GM18907 (cell line): ENCODE data around the gene IRAK1.
"Not testable (repeated sequence)": the region's sequence is repeated elsewhere in the genome, so short reads cannot be mapped to it uniquely, and the experiment has no call there.

Experiments used
- ATAC-seq: cut with Tn5 transposase; IDR thresholded peaks from one replicate; pipeline ENCODE4 v1.9.1; 2021; ENCODE audit warnings: mild to moderate bottlenecking, moderate library complexity; ENCODE audit not compliant: unreplicated experiment

IRAK1 gene

DNA sequence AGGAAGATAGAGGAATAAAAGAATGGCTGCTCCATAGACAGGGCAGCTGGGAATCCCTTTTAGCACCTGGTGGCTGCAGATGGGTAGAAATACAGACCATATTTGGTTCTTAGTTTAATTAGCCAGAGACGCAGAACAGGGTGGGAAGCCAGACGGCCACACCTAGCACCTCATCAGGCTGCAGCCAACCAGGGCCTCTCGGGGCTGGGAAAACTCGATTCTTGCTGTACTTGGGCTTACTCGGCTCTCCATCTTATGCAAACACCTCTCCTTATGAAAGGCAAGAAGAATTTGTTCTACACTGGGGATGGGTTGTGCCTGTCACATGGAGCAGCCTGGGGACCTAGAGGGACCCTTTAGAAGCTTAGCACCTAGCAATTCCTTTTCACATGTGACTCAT lies 19.7 kb downstream of the IRAK1 start:
- ATAC-seq: no peak

DNA sequence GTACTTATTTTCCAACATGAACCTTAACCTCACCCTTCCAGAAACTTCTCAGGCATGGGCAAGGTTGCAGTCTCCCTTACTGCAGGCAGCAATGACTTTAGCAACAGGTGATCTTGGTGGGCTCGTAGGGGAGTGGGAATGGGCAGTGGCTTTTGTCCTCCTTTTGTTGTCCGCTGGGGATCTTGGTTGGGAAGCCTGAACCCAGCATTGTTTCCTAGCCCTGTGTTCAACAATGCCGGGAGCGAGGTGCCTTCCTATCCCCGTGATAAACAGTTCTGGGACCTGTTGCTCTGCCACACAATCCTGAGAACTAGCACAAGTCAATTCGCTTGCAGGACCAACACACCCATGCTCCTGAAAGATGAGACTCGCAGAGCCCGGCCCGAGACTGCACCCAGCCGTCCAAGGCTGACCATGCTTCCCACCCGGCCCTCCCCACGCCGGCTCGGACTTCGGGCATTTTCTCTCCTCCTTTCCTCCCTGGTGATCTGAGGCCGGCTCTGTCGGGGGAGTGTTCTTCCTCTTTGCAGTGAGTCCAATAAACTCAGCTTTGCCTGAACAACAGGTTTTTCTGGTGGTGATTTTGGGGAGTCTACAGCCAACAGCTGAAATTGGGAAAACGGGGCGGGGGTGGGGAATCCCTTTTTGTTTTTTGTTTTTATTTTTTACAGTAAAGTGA lies 20.2 kb downstream of the IRAK1 start:
- ATAC-seq: no peak

GRCh38 chrX:153995504-153995903 lies 24.2 kb downstream of the IRAK1 start:
- no peak for ATAC-seq

GRCh38 chrX:153994398-153994797 lies 25.3 kb downstream of the IRAK1 start:
- not testable (repeated sequence) for ATAC-seq

DNA sequence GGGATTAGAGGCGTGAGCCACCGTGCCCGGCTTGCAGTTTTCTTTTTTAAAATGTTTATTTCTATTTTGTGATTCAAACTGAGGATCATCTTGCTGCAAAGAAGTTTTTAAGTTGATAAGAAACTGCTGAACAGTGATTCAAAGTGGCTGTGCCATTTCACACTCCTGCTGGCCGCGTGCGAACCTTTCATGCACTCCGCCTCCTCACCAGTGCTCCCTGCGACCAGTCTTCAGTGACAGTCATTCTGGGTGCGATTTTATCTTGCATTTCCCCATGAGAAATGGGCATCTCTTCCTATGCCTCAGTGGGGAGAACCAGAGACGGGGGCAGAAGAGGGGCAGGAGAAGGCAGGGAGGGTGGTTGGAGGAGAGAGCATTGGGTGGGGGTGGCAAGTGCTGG lies 25.7 kb downstream of the IRAK1 start:
- no peak for ATAC-seq

DNA sequence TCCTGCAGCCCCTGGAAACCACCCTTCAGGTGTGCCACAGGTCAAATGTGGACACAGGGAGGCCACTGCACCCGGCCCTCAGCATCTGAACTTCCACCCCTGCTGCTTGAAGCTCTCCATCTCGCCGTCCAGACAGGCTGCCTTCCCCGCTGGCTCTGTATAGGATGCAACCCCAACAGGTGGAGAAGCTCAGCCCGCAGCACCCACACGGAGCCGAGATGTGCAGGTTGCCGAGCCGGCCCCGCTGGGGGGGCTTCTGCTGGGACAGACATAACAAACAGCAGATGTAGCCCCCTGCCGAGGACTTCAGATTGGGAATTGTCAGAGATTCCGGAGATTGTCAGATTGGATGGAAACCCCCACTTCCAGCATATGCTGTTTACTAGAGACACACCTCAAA lies 26.6 kb downstream of the IRAK1 start:
- no peak for ATAC-seq

GRCh38 chrX:153992180-153992579 lies 27.5 kb downstream of the IRAK1 start:
- ATAC-seq: no peak

- no peak for ATAC-seq
Observed at GRCh38 chrX:153991013-153991580, 28.6 kb downstream of the IRAK1 start.

DNA sequence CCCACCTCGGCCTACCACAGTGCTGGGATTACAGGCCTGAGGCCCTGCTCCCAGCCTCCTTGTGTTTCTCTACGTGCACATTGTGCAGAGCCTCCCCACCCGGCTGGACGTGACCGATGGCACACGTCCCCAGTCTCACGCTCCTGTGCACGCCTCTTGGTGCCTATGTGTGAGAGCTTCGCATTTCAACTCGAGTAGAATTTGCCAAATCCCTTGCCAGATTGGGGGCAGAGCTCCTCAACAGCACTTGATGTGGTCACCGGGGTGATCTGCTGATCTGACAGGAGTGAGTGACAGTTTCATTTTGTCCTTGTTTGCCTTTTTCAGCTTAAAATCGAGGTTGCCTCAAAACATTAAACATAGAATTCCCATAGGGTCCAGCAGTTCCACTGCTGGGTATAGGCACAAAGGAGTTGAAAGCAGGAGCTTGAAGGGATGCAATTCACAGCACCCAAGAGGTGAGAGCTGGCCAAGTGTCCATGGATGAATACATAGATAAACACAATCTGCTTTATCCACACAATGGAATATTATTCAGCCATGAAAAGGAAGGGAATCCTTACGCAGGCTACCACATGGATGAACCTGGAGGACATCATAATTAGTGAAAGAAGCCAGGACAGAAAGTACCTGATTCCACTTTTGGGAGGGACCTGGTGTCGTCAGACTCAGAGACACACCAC lies 29.6 kb downstream of the IRAK1 start:
- no peak for ATAC-seq

GRCh38 chrX:153988493-153988892 lies 31.2 kb downstream of the IRAK1 start:
- no peak for ATAC-seq

DNA sequence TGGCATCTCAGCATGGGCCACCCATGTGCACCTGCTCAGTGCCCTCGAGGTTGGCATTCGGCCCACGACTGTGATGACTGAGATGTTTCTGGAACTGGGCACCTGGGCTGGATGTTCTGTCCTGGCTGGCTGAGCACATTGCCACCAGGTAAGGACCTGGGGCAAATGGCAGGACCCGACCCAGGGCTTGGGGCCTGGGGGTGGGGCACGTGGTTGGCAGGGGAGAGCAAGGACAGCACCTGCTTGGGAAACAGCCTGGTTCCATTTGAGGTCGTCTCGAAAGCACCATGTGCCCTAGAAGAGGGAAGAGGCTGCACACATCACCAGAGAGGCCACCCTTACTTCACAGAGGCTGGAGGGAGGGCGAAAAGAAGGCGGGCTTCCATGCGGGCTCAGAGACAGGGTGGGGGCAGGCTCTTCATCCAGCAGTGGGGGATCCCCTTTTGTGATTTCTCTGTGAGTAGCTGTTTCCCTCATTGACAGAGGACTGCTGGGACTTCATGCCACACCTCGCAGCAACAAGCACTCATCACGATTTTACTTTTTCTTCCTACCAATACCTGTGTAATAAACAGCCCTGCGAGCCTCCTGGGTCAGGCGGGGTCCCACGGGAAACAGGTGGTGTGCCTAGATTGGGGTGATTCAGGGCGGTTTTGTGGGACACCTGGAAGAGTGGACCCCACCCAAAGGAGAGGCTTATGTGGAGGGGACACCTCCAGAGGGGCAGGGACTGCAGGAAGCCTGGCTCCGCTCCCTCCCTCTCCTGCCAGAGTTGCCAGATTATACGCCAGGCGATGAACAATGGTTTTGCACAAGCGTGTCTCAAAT lies 35.1 kb downstream of the IRAK1 start:
- no peak for ATAC-seq

DNA sequence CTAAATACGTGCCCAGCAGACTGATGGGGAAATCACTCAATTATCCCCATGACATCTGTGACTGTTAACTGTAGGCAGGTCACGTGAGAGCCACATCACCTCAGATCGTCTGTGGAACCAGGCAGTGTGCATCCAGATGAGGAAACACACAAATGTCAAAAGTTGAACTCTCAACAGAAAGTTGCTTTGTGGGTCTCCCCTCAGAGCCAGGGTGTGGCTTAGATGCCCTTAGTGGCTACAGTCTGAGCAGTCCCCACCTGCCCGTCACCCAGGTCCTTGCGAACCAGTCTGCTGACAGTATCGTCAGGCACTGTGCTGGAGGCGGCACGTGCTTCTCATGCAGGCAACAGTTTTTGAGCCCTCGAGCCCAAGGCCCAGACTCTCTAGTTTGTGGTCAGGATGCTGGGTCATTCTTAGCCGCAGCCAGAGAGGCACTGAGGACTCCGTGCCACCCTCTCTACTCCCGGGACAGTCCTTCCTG lies 36.3 kb downstream of the IRAK1 start:
- no peak for ATAC-seq

- ATAC-seq: no peak
Observed at GRCh38 chrX:153981771-153982533, 37.8 kb downstream of the IRAK1 start.

DNA sequence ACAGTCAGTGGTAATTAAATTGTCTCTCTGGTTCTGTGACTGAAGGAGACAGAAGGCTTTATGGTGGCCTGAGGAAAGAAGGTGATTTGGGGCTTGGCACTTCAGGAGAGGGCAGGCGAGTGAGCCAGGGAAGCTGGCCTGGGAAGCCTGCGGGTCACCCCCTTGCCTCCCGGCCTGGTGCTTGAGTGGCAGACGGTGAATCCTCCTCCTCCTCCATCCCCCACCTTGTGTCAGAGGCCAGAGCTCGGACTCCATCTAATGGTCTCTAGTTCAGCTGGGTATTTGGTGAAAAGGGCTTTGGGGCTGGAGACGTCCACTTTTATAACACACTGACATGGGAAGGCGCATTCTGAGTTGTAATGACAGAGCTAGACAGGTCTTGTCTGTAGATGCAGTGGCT lies 38.5 kb downstream of the IRAK1 start:
- ATAC-seq: no peak

GRCh38 chrX:153980394-153980793 lies 39.3 kb downstream of the IRAK1 start:
- ATAC-seq: not testable (repeated sequence)

DNA sequence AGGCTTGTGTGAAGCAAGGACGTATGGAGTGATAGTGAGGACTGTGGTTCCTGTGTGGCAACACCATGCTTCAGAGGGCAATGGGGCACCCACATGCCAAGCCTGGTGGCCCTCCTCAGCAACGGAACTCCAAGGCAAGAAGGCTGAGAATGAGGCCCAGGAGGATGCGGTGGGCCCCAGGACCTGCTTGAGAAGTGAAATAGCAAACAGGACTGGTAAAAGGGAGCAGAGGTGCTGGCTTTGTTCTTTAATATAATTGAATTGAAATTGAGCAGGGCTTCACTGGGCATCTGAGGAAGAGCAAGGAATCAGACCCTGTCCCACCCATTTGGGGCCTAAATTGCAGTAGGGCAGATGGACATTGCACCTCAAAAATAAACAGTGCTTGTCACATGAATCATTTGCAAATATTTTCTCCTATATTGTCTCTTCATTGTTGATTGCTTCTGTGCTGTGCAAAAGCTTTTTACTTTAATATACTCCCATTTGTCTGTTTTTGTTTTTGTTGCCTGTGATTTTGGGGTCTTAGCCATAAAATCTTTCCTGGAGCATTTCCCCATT lies 44.9 kb downstream of the IRAK1 start:
- ATAC-seq: no peak

DNA sequence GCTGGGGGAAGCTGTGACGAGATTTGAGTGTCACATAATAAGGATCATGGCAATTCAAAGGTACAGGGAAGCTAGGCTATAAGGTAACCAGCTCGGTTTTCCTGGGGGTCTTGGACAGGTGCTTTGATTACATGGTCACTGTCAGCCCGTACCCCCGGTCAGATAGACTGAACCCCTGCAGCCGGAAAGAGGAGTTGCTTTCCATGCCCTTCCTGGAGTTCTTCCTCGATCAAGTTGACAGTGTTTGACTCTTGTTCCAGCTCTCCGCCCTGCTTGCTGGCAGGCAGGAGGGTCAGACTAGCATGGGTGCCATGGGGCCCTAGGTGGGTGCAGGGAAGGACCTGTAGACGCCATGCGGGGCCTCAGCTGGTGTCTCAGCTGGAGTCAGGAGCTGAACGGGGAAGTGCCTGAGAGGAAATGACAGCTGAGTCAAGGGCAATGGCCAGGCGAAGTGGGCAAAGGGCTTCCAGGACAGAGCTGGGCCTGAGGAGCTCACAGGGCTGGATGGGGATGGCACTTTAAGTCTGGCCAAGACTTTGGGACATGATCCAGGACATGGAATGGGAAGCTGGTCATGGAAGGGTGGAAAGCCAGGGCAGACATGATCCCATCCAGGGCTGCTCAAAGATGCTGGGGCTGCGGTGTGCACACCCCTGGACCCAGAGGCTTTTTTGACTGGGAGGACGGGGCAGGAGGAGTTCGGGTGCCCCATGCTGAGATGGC lies 45.5 kb downstream of the IRAK1 start:
- no peak for ATAC-seq

- no peak for ATAC-seq
Observed at GRCh38 chrX:153973127-153974002, 46.3 kb downstream of the IRAK1 start.
